Measurements from ENCODE around the gene TMEM132C.
A peak's percentile ranks its signal among the peaks of the same experiment; 100 is the strongest.
"Not testable (repeated sequence)": the region's sequence is repeated elsewhere in the genome, so short reads cannot be mapped to it uniquely, and the experiment has no call there.

TMEM132C gene

DNA sequence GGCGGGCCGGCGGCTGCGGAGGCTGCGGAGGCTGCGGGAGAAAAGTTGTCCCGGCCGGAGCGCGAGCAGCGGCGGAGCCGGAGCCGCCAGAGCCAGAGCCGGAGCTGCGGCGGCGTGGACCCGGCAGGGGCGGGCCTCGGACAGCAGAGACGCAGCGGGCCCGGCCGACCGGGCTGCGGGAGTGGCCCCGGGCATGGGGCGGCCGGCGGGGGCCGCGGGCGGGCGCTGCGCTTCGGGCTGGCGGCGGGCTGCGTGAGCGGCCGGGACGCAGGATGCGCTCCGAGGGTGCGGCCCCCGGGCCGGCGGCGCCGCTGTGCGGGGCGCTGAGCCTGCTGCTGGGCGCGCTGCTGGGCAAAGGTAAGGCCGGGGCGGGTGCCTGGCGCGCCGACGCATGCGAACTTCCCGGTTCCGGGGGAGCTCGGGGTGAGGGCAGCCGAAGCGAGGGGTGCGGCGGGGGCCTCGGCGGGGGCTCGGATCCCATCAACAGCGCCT is at the start of gene TMEM132C:
Gene TMEM132C, plus strand, starts transcription at position 40 of the 492 bp plus-strand sequence. Its CDS starts 233 bp downstream, at position 273.
- DNase-seq (ENCODE audit: low spot score): no peak

DNA sequence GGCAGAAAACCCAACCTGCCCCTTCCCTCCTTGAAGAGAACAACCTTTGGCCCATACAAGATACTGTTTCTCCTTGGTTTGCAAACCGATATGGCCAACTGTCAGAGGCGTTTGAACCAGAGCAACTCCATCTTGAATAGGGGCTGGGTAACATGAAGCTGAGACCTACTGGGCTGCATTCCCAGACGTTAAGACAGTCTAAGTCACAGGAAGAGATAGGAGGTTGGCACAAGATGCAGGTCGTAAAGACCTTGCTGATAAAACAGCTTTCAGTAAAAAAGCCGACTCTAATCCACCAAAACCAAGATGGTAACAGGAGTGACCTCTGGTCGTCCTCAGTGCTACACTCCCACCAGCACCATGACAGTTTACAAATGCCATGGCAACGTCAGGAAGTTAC is 42.7 kb upstream of the TMEM132C start:
- no peak for DNase-seq (ENCODE audit: low spot score)

DNA sequence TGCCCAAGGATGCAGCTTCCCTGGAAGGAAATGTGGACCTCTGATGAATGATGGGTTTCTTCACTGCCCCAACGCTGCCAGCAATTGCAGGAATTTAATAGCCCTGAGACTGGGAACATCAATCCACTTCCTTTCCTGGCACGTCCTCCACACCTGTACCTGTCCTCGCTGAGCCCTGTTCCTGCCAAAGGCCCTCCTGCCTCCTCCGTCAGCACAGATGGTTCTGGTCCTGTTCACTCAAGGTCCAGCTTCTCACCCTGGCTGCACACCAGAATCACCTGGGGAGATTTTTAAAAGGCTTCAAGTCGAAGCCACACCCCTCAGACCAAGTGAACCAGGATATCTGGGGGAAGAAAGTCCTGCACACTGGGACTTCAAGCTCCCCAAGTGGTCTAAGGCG is 38.4 kb upstream of the TMEM132C start:
- DNase-seq (ENCODE audit: low spot score): no peak

DNA sequence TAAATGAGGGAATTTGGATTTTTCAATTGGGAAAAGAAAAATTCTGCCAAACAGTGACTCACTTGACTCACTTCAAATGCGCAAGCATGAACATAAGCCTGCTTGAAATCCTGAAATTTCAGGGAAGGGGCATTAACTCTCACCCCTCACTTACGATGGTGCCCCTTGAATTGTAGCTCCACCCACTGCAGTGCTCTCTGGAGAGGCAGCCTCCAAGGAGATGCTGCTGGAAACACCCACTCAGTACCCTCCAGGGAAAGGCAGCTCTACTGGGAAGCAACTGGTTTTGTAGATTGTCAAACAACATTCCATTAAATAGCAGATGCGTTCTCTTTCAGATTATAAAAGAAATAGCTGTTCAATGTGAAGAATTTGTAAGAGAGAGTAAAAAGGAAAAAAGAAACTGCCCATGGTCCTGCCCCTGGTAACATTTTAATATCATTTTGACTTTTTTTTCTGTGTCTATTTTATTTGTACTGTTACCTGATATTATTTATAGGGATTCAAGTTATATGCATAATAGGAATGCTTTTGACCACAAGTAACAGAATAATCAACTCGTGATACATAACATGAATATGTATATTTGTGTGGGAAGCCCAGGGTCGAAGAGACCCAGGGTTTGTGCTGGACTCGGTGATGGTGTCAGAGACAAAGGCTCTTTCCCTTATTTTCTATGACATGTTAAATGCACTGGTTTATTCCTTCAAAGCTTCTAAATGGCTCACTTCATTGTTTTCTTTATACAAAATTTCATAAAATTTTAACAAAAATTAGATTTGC is 31.1 kb upstream of the TMEM132C start:
- no peak for DNase-seq (ENCODE audit: low spot score)

DNA sequence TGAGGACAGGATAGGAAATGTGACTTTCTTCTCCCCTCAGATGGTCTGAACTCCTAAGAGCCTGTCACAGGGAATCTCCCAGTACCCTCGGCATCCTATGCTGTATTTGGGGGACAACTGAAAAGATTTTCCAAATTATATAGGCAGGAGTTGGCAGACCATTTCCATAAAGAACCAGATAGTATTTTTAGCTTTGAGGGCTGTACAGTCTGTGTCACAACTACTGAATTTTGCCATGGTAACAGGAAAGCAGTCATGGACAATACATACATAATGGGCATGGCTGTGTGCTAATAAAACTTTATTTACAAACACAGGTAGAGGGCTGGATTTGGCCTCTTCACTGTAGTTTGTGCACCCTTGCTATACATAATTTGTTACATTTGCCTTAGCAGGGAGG is 30.4 kb upstream of the TMEM132C start:
- DNase-seq (ENCODE audit: low spot score): no peak

DNA sequence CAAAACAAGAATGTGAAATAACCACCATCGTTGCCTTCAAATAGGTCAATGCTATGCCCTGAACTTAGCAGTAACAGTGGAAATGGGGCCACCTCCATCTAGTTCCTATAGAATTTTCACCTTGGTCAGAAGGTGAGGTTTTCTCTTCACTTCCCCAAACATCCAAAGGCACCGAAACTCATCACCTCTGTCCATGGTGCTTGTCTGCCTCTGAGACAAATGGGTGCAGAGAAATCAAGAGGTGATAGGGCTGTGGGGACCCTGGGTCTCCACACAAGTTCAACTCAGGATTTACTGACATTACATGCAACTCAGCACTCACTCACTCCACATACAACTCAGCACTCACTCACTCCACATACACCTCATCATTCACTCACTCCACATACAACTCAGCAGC is 26.2 kb upstream of the TMEM132C start:
- DNase-seq (ENCODE audit: low spot score): no peak

DNA sequence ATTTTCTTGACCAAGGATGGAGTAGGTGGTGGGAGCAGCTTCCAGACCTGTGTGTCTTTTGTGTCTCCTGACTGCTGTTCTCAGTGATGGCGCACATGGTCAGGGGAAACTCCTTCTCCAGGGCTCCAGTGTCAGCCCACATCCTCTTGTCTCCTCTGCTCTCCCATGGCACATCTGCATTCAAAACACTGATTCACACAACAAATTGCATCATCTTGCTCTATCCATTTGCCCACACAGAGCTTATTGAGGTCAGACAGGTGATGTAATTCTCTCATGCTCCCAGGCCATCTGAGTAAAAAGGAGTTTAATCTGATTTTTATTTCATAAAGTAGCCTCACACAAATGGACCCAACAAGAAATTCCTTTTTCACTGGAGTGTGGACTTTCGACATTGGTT is 21.8 kb upstream of the TMEM132C start:
- DNase-seq (ENCODE audit: low spot score): no peak

DNA sequence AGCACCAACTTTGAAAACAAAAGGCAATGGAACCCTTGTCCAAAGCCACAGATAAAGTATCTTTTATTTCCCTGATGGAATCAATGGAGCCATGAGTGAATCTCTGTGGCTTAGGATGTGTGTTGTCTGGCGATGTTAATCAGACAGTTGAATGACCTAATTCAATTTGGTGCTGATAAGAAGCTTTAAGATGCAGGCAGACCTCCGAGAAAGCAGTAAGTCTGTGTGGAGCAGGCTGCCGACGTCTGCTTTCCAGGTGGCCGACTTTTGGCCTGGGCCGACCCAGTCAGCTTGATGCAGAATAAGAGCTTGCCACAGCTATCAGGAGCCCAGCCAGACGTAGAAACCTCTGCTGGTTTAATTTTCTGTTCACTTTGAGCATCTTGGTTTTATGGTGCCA is 21.1 kb upstream of the TMEM132C start:
- DNase-seq (ENCODE audit: low spot score): no peak

DNA sequence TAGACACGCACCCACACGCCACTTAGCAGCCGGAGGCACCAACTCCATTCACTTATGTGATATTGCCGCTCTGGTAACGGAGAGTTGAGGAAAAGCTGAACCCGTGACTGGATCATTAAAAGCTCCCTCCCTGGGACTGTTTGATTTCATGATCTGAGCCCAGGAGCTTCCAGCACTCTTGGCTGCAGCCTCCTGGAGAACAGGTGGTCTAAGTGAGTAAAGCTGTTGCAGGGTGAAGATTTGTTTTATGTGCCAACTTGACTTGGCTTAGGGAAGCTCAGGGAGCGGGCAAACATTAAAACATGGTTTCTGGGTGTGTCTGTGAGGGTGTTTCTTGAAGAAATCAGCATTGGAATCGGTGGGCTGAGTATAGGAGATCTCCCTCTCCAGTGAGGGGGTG is 16.9 kb upstream of the TMEM132C start:
- DNase-seq (ENCODE audit: low spot score): no peak

DNA sequence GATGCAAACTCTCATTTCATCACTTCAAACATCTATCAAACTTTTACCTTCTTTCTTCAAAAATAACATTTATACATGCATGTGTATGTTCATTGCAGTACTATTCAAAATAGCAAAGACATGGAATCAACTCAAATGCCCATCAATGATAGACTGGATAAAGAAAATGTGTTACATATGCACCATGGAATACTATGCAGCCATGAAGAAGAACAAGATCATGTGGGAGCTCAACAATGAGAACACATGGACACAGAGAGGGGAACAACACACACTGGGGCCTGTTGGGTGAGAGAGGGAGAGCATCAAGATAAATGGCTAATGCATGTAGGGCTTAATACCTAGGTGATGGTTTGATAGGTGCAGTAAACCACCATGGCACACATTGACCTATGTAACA is 13.1 kb upstream of the TMEM132C start:
- not testable (repeated sequence) for DNase-seq (ENCODE audit: low spot score)

DNA sequence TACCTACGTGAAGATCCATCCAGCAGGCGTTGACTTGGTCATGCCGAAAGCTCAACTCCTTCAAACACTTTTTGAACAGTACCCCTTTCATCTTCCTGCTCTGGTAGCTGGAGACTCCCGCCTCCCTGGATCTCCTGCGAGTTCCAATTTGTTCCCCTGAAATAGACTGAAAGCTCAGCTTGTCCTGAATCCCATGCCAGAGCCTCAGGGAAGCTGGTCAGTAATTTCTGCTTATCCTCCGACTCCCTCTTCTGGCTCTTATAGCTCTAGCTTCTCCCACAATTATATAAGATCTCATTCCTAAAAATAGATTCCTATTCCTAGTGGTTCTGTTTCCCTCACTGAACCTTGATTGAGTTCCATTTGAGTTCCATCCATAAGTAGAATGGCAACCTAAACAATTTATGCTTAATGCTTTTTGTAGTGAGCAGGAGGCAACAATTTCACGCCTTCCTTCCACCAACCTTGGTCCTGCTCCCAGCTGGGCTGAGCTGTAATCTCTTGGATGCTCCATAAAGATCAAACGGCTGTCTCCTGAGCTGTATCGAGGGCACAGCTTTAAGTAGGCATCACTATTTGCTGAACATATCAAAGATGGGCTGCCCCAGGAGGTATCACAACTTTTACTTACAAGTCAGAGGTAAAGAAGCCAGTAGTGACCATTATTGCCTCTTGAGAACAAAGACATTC is 8.0 kb upstream of the TMEM132C start:
- no peak for DNase-seq (ENCODE audit: low spot score)

DNA sequence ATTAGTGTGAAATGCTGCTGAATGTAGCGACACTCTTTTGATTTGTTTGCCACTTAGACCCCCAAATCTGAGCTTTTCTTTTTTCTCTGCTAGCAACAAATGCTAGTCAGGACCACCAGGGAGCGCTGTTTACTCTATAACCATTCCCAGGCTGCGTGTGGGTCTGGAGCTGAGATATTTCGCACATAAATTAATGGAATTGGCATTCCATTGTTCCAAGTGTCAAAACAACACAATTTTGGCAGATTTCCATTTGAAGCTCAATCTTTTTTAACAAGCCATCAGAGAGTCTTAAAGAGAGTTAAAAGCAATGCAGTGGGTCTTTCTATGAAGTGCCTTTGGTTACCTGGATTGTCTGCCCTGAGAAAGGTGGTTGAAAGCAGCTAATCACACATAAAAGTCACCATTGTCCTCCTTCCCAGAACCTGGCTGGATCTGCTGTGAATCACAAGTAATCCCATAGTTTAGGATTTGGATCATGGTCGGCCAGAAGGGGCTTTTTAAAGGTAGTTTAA is 7.4 kb upstream of the TMEM132C start:
- peak; percentile 6 for DNase-seq (ENCODE audit: low spot score)

DNA sequence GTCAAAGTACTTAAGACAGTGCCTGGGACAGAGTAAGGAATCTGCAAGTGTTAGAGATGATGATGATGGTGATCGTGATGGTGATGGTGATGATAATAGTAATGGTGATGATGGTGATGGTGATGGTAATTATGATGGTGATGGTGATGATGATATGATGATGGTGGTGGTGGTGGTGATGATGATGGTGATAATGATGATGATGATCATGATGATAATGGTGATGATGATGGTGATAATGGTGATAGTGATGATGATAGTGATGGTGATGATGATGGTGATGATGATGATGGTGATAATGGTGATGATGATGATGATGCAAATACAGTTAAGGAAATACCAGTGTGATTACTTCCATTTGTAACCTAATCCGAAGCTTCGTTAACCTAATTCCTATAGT is 5.2 kb upstream of the TMEM132C start:
- DNase-seq (ENCODE audit: low spot score): no peak

DNA sequence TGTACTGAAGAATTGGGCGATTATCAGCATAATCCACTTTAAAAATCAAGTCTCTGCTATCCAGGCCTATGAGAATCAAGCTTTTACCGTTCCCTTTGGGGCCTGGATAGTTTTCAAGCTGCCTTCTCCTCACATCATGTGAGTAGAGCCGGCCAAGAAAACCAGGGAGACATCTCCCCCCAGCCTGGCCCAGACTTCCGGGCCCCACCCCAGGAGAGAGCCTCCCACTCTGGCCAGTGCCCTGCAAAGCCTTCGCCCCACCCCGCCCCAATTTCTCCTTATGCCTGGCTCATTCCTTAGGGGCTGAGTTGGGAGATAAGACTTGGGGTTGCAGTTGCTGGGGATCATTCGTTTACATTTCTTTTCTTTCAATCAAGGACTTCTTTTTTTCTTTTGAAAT is 1.4 kb upstream of the TMEM132C start:
- DNase-seq (ENCODE audit: low spot score): no peak

DNA sequence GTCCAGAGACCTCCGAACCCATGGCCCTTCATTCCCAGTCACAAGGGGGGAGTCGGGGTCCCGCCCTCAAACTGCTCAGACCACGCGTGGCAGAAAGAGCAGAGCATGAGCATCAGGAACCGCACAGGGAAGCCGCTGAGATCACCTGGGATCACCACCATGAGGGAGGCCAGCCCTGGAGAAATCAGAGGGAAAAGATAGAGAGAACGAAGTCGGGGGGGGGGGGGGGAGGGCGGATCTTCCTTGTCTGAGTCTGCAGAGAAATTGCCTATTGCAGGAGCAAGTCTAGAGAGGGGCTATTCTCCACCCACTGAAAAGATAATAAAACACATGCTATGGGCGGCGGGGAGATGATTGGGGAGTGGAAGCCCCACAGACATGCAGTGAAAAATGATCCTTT is 884 bp upstream of the TMEM132C start:
- no peak for DNase-seq (ENCODE audit: low spot score)

DNA sequence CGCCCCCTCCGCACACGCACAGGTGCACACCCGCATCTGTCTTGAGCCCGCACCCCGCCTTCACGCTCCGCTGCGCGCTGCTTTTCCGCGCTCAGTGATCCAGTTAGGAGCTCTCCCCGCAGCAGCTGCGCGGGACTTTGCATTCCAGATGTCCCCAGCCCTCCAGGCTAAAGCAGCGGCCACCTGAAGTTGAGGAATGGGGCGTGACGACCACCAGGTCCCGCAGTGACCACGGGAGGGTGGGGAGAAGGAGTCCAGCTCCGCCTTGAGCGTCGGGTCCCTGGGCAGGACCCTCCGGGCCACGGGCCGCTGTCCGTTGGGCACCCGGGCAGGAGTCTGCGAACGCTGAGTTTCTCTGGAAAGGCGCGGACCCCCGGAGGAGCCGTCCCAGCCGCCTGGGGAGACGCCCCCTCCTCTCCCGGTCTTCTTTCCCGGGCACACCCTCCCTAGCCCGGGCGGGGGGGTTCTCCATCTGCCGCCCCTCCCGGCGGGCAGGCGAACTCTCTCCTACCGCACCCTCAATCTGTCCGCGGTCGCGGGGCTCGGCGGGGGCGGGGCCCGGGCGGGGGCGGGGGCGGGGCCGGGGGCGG is 334 bp upstream of the TMEM132C start:
- no peak for DNase-seq (ENCODE audit: low spot score)

DNA sequence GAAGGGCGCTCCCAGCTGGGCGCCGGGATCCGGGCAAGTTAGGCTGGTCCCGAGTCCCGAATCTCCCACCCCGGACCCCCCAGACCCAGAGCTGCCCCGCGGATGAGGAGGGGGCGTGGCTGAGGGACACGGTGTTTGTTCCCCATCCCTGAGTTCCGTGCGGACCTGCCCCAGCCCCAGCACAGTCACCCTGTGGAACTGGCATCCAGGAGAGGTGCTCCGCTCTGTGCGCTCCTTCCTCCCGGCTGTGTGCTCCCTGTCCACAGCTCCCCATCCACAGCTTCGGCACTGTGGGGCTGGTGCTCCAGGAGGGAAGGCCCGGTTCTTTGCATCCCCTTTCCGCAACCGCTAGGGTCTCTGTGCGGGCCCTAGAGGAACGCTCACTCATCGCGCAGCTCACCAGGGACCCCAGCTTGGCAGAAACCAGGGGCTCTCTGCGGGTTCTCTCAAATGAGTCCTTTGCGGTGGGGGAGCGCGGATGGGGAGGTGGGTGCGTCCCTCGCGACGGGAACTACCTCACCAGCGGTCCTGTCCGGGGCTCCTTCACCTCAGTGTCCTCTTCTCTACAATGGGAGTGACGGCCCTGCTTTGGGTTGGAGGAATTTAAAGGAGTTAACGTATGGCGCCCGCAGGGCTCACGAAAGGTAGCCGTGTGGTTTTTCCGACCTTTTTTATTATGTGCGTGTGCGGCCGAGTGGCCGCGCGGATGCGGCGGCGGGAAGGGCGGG is 845 bp downstream of the TMEM132C start:
- no peak for DNase-seq (ENCODE audit: low spot score)

DNA sequence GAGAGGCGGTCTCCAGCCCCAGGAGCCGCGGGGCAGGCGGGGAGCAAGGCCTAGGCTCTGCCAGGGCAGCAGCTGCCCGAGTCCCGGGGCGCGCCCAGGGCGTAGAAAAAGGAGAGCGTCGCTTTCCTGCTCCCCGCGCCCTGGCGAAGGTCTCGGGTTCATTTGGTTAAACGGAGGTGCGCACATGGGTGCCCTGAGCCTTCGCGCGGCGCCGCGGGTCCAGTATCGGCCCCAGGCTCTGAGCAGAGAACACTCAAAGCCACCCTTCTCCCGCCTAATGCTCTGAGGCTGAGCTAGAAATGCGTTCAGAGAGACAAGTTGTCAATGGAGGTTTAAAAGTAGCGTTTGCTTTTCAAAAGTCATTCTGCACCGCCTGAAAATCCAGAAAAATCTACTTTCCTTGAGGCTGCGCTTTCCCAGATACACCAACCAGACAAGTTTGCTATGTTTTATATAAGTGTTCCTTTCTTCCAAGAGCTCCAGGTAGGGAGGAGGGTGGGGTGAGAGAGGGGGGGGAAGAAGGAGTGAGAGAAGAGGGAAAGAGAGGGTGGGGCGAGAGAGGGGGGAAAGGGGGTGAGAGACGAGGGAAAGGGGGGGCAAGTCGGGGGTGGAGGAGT is 1.5 kb downstream of the TMEM132C start:
- no peak for DNase-seq (ENCODE audit: low spot score)

DNA sequence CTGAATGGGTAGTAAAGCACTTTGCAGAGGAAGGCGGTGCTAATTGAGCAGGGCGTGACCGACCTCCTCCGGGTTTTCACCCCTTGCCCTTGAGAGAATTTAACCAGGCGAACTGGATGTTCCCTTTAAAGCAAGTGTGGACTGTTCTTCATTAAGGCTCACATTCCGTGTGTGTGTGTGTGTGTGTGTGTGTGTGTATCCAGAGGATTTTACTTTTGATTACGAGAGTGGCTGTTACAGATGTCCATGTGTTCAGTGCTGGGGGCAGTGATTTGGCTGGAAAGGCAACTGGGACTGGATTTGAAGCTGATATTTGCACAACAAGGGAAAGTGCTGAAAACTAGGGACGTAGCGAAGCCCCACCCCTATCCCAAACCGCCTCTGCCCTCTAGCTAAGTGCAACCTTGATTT is 2.2 kb downstream of the TMEM132C start:
- no peak for DNase-seq (ENCODE audit: low spot score)

DNA sequence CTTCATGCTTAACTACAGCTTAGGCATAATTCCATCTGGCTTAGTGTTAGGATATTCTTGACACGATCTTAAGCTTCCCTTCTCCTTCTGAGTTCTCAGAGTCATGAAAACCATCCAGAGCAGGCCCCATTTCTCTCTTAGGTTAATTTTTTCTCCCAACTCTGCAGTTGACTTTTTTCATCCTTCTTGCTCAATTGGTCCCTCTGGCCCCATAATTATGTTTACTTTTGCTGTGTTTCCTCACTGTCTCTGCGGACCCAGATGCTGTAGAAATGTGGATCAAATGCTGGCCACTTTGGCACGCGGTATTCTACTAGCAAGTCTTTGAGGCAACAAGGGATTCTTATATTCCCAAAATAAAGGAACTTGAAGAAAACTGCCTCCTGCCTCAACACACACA is 9.5 kb downstream of the TMEM132C start:
- DNase-seq (ENCODE audit: low spot score): no peak

DNA sequence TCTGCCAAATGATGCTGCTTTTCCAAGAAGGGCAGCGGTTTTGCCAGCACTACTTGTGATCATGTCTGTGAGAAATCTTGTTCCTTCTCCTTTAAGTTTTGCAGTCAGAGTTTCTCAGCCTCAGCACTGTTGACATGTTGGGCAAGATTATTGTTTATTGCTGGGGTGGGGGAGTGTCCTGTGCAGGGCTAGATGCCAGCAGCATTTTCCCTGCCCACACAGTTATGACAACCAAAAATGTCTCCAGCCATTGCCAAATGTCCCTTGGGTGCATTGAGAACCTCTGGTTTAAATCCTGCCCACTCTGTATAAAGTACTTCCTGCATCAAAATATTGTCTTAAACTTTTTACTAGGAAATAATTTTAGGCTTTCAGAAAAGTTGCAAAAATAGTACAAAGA is 20.0 kb downstream of the TMEM132C start:
- no peak for DNase-seq (ENCODE audit: low spot score)

DNA sequence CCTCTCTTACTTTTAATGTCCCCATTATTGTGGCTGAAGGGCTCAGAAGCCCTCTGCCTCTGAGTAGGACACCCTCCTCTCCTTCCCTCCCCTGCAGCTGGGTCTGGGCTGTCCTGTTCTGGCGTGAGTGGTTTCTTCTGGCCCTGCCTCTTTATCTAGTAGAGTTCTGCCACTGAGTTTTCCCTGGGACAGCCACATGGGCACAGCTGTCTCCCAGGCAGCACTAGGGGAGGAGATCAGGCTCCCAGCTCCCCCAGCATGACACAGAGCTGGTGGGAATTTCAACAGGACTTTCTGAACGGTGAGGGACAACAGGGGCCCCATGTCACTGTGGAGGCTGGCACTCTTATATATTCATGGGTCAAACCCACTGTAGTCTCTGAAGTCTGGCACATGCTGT is 21.4 kb downstream of the TMEM132C start:
- no peak for DNase-seq (ENCODE audit: low spot score)
